GM08714 (cell line): ENCODE measurements around the gene C2CD3.
"Not testable (repeated sequence)": the region's sequence is repeated elsewhere in the genome, so short reads cannot be mapped to it uniquely, and the experiment has no call there.

Experiments
- H3K4me3 ChIP-seq: fragments of 200-500 bp; sonication (Bioruptor generic); 2 replicates; pipeline ENCODE4 v1.5.1; 2014; ENCODE audit warnings: mild to moderate bottlenecking, low read length, inconsistent platforms
- ZNF274 ChIP-seq: IDR thresholded peaks from 2 replicates; pipeline ENCODE4 v1.6.1; 2012; ENCODE audit warnings: mild to moderate bottlenecking, low read depth, low read length

The C2CD3 gene

GRCh38 chr11:74171997-74172396 lies 1.2 kb upstream of the C2CD3 start:
- TF ChIP-seq ZNF274 = no peak
- H3K4me3 ChIP-seq = peak overlapping the region; percentile 85

DNA sequence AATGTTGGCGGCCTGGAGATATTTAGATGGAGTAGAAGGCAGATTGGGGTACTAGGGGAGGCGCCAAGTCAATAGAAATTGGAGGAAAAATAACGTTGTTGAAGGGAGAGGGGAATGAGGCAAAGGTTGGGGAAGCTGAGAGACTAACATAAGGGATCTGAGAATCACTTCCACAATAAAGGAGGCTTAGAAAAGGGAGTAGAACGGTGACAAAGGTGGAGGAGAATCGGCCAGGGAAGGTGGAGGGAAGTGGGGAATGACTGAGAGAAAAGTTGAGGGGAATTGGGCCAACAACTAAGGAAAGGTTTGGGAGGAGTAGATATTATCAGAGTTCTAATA lies 797 bp upstream of the C2CD3 start:
- no peak for TF ChIP-seq ZNF274
- H3K4me3 ChIP-seq = peak overlapping the region; percentile 85

- no peak for TF ChIP-seq ZNF274
- peak overlapping the region; percentile 87 for H3K4me3 ChIP-seq
Measured at GRCh38 chr11:74169738-74170458, 904 bp downstream of the C2CD3 start.

GRCh38 chr11:74168838-74169237 lies 2.0 kb downstream of the C2CD3 start:
- no peak for TF ChIP-seq ZNF274
- H3K4me3 ChIP-seq = no peak overlapping the region

- no peak for TF ChIP-seq ZNF274
- H3K4me3 ChIP-seq = no peak overlapping the region
Measured at GRCh38 chr11:74162681-74163467, 7.9 kb downstream of the C2CD3 start.

DNA sequence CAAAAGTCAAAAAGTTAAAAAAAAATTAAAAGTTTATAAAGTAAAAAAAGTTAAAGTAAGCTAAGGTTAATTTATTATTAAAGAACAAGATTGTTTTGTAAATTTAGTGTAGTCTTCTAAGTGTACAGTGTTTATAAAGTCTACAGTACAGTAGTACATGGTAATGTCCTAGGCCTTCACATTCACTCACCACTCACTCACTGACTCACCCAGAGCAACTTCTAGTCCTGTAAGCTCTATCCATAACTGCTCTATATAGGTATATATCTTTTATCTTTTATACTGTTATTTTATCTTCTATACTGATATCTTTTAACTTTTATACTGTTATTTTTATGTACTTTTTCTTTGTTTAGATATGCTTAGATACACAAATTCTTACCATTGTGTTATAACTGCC lies 11.2 kb downstream of the C2CD3 start:
- TF ChIP-seq ZNF274 = no peak

GRCh38 chr11:74157169-74157568 lies 13.6 kb downstream of the C2CD3 start:
- H3K4me3 ChIP-seq = no peak overlapping the region
- no peak for TF ChIP-seq ZNF274

More for the DNA sequence above, 11.2 kb downstream of the C2CD3 start:
- no peak overlapping the region for H3K4me3 ChIP-seq

DNA sequence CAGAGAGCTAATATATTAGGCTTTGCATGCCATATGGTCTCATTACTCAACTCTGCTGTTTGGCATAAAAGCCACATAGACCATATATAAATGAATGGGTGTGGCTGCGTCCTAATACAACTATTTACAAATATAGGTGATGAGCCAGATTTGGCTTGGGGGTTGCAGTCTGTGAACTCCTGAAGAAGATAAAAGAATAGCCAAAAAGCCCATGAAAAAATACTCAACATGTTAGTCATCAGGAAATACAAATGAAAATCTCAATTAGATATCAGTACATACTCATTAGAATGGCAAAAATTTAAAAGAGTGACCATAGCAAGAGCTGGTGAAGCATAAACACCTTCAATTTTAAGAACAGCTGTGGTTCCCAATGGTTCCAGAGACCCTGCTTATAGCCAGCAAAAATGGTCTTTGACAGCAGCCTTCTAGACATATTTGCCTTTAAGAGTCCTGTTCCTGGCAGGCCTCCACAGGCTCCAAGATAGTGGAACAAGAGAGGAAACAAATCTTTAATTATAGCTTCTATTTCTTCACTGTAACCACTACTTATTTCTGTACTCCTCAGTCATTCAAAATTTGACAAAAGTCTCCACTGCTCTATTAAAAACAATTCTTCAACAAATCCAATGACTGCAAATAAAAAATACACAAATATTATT lies 16.1 kb downstream of the C2CD3 start:
- H3K4me3 ChIP-seq = no peak overlapping the region

GRCh38 chr11:74153224-74153623 lies 17.6 kb downstream of the C2CD3 start:
- no peak overlapping the region for H3K4me3 ChIP-seq
- no peak for TF ChIP-seq ZNF274

More for the DNA sequence above, 16.1 kb downstream of the C2CD3 start:
- TF ChIP-seq ZNF274 = no peak

GRCh38 chr11:74147199-74147929 lies 23.4 kb downstream of the C2CD3 start:
- no peak for TF ChIP-seq ZNF274
- H3K4me3 ChIP-seq = no peak overlapping the region

- no peak overlapping the region for H3K4me3 ChIP-seq
- TF ChIP-seq ZNF274 = no peak
Measured at GRCh38 chr11:74144592-74144991, 26.2 kb downstream of the C2CD3 start.

GRCh38 chr11:74142624-74143023 lies 28.2 kb downstream of the C2CD3 start:
- H3K4me3 ChIP-seq = no peak overlapping the region
- TF ChIP-seq ZNF274 = no peak

GRCh38 chr11:74141908-74142307 lies 28.9 kb downstream of the C2CD3 start:
- no peak for TF ChIP-seq ZNF274
- H3K4me3 ChIP-seq = no peak overlapping the region

DNA sequence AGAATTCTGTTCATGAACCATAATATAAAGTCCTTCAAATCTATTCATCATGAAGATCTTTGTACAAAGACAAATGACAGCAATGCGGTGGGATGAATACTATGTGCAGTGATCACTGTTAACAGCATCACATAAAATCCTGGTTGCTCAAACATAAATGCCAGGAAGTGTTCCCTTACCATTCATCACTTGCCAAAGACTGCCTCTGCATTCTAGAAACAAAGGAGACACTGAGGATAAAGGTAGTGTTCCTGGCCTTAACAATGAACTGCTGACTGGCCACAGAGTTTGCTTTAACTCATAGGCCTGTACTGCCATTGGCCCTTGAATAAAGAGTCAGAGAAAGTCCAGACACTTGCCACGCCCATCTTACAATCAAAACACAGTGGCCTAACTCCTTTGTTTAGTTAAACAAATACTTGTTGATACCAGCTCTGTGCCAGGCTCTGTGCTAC lies 29.5 kb downstream of the C2CD3 start:
- no peak for TF ChIP-seq ZNF274
- no peak overlapping the region for H3K4me3 ChIP-seq

- not testable (repeated sequence) for H3K4me3 ChIP-seq
Measured at GRCh38 chr11:74139919-74140431, 30.8 kb downstream of the C2CD3 start.
